HG02970 (cell line): Measurements from ENCODE around the gene ARGFX.
A peak's percentile ranks its signal among the peaks of the same experiment; 100 is the strongest.
"Not testable (repeated sequence)": the region's sequence is repeated elsewhere in the genome, so short reads cannot be mapped to it uniquely, and the experiment has no call there.

Experiments used
- ATAC-seq: cut with Tn5 transposase; IDR thresholded peaks from one replicate; pipeline ENCODE4 v1.9.1; 2021; ENCODE audit warnings: mild to moderate bottlenecking, moderate library complexity, moderate number of reproducible peaks; ENCODE audit not compliant: unreplicated experiment, low FRiP score

ARGFX gene

DNA sequence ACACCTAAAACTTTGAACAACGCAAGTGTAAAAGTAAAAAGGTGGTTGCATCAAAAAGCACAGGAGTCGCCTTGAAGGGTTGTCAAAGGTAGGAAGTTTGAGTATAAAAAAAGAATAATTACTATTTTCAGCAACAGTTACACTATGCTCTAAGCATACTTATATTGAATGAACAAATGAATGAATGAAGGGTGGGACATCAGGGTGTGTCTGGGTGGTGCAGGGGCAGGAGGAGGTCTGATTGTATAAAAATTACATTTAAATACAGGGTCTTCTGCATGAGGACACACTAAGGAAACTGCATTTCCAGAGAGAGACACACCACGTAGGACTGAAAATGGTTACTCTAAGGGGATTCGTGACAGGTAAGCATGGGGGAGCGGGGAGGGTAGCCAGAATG lies at the start of gene ARGFX:
TSS of gene ARGFX (plus strand) at position 301 of the 400 bp plus-strand sequence. CDS start 2,765 bp downstream, outside the sequence.
- ATAC-seq = no peak

DNA sequence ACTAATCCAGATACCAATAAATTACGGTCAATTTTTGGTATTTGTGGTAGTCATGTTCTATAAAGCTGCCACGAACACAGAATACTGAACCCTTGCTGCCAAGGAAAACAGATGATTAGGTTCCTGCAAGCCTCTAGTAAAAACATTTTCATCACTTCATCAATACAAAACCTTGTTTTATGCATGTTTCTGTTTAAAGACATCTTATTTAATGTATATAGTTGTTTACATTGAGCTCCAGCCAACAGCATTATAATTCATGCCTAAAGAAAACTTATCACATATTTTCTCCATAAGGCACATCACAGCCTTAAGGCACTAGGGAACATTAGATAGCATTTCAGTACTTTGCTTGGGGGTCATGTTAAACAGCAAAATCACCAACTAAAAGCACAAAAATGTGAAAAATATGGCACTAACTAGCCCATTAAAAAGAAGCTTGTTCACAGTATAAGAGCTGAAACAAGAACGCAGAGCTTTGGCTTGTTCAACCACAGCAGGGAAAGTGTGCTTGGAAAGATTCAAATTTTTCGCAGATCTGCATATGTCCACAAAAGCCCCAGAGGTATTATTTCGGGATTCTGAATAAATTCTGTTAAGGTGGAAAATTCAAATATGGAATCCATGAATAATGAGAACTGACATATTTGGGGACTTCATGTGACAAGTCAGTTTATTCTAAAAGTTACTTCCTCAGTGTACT lies 49.6 kb upstream of the ARGFX start:
- no peak for ATAC-seq

DNA sequence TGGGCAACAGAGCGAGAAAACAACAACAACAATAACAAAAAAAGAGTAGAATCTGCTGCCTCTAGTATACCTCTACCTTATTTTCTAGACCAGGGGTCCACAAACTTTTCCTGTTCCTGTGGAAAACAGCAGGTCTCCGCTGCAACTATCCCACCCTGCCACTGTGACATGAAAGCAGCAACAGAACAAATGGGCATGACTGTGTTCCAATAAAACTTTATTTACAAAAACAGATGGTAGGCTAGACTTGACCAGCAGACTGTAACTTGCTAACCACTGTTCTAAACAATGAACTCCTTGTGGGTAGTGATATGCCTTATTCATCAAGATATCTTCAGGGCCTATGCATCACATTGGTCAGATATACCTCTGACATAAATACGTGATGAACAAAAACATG lies 47.2 kb upstream of the ARGFX start:
- no peak for ATAC-seq

DNA sequence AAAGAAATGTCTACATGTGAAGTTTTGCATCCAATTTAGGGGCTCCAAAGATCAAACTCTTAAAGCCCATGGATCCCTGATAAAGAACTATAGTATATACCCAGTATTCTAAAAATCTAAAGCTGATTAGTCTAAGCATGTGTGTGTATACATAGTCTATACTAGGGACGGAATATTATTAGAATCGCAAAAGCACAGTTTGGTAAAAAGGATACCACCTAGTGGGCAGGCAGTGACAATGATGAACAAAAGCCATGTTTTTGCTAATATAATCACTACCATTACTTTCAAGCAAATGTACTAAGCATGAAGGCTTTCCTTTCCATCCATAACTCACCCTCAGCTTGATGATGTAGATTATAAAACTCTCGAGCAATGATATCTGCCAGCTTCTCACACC lies 38.4 kb upstream of the ARGFX start:
- no peak for ATAC-seq

DNA sequence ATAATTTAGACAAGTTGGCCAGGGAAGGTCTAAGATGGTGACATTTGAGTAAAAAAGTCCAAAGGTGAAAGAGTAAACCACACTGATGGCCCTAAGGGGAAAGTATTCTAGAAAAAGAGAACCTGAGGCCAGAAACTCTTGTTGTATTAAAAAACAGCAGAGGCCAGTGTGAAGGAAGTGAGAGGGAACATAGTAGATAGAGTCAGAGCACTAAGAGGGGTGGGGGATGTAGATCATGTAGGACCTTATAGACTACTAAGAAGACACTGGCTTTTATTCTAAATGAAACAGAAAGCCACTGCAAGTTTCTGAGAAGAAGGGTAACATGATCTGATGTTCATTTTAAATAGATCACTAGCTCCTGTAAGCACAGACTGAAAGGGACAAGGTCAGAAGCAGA lies 36.5 kb upstream of the ARGFX start:
- no peak for ATAC-seq

DNA sequence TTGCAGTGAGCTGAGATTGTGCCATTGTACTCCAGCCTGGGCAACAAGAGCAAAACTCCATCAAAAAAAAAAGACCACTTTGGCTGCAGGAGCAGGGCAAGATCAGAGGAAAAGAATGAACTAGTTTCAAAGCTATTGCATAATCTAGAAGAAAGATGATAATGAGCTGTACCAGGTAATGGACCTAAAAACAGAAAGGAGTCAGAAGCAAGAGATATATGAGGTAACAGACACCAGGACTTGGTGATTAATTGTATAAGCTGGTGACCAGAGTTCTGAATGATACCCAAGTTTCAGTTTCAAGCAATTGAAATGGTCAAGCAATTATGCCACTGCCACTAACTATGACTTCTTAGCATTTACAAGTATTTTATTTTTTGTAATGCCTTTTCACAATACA lies 24.8 kb upstream of the ARGFX start:
- no peak for ATAC-seq

DNA sequence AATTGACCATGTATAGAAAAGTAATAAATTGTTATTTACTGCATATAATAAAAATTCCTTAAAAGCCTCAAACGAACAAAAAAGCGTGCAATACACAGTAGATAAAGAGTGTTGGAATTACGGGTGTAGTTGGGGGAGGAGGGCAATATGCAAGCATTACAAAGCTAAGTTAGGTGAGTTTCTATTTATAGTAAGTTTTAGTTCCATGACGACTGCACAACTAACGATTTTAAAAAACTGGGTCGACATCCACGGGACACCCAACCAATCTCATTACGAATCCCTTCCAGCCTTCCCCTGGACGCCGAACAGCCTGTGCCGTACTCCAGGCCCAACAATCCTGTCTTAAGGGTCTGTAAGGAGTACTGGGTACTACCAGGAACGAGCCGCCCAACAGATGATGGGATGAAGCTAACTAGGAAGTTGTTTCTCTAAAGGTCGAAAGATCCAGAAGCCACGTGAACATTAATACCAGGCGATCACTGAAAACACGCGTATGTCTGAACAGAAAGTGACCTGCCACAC lies 22.6 kb upstream of the ARGFX start:
- ATAC-seq = no peak

DNA sequence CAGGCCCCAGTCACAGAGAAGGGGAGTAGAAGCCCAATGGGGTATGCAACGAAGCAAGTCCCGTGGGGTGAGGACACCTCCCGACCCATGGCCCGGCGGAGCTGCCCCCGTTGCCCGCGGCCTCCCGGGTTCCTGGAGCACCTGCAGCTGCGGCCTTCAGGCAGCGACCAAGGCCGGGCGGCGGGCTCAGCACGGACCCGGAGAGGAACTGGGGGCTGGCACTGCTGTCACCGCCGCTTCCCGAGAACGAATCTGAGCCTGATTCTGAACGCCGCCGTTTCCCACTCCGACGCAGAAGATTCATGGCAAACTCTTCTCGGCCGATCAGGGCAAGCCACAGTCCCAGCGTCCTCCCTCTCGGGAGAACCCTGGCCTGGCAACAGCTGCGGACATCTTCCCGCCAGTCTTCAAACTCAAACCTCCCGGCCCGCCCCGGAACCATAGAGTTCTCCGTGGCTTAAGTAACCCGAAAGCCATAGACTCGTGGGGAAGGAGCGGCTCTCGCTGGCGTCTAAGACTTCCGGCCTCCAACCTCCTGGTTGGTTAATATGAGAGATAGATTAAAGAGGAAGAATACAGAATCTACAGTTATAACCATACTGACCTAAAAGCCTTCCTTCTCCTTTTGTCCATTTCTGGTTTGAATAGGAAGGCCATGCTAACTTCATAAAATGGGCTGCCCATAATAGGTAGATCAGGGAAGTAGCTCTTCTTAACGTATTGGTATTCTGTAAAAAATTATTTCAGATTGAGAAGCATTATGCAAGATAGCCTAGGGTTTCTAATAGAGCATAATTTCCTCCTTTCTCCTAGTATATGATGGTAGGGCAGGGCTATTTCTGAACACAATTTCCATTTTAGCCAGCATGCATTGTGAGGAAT lies 21.9 kb upstream of the ARGFX start, which contains the start of gene POLQ:
TSS of gene POLQ (minus strand) at position 415 of the 882 bp plus-strand sequence. CDS start at position 304, 111 bp downstream.
- ATAC-seq = peak; percentile 55

DNA sequence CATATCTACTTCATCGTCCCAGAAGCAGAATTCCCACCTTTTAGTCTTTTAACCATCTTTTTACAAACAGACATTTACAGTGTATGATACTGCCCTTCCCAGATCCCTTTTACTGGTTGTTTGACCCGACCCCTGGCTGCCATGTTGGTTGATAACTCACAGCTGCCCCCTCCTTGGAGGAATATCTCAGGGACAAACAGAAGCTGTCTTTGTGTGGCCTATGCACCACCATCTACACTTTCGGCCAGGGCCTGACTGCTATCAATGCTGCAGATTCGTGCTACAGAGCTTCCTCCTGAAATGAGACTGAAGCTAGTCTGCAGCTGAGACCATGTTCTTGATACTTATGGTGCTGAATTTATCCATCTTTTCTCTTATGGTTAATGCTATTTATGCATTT lies 15.4 kb upstream of the ARGFX start:
- ATAC-seq = no peak

DNA sequence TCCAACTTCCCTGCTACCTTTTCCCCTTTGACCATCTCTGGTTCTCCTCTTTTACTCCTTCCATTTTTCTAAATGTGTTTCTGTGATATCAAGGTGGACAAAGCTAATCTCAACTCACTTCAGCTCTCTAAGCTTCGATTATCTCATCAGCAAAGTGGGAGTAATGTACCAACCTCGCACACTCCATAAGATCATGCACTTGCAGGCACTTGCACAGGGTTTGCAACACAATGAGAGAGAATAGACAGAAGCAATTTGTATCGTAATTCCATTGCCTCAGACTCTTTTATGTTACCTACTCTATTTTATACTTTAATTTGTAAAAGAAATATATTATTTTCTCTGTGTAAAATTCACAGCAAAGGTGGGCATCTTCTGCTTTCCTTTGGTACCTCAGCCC lies 15.0 kb upstream of the ARGFX start:
- no peak for ATAC-seq

DNA sequence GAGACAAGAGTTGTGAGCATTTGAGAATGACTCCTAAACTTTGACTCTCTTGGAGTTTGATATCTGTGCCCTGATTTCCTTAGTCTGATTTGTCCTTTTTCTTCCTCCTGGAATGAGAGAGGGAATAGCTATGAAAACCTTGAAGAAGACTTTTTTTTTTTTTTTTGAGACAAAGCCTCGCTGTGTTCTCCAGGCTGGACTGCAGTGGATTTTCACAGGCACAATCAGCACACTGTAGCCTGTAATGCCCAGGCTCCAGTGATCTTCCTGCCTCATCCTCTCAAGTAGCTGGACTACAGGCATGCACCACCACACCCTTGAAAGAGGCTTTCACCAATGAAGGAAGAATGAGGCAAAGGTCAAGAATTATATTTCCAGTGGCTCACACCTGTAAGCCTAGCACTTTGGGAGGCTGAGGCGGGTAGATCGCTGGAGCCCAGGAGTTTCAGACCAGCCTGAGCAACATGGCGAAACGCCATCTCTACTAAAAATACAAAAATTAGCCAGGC lies 10.3 kb upstream of the ARGFX start:
- ATAC-seq = no peak

DNA sequence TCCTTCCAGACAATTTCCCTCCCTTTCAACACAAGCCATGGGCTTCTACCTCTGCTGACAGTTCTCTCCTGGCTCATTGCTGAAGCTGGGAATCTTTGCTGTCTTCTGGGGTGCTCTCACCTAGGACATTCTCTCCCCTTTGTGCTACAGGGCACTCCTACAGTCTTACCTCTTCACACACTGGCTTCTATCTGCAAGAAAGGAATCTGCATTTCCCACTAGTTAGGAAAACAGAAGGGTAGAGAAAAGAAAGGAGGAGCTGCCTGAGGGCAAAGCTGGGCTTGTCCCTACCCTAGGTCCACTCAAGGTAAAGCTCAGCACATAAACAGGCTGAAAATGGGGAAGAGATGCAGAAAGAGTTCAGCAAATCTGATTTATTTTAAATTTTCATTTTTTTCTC lies 5.6 kb upstream of the ARGFX start:
- no peak for ATAC-seq

DNA sequence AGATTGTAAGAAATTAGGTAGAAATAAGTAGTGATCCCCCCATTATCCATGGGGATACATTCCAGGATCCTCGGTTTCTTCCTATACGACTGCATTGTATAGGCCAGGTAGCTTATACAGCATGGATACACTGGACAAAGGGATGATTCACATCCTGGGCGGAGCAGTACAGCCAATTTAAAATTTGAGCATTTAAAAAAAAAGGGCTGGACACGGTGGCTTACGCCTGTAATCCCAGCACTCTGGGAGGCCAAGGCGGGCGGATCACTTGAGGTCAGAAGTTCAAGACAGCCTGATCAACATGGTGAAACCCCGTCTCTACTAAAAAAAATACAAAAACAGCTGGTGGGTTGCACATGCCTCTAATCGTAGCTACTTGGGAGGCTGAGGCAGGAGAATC lies 976 bp upstream of the ARGFX start:
- no peak for ATAC-seq

DNA sequence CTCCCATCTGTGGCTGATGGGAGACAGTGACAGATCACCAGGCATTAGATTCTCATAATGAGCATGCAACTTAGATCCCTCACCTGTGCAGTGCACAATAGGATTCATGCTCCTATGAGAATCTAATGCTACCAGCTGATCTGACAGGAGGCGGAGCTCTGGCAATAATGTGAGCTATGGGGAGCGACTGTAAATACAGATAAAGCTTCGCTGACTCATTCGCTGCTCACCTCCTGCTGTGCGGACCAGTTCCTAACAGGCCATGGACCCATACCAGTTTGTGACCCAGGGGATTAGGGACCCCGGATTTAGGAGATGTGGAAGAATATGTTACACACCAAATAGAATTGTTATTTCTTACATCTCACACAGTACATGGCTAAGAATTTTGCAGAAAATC lies 6.7 kb downstream of the ARGFX start:
- ATAC-seq = no peak

DNA sequence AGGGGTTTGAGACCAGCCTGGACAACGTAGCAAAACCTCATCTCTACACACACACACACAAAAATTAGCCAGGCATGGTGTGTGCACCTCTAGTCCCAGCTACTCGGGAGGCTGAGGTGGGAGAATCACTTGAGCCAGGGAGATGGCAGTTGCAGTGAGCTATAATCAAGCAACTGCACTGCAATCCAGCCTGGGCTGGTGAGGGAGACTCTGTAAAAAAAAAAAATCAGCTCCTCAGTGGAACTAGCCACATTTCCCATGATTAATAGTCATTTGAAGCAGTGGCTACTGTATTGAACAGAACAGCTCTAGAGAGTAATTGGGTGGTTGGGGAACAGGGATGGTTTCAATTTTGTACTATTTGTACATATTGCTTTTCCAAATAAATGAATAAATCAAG lies 13.9 kb downstream of the ARGFX start:
- ATAC-seq = no peak

DNA sequence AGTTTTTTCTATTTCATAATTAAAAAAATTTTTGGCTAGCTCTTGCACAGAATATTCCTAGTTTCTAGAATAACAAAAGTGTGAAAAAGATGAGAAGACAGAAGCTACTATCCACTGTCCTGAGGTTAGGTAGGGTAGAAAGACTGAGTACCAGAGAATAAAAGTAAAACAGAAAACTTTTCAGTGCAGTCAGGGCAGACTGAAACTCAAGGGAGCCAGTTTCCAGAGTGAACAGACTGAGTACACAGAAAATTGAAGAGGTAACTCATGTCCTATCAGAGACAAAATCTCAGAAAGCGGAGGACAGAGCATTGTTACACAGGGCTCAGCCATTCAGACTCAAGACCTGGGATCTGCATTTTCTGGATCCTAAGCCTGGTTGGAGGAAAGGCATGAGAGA lies 16.7 kb downstream of the ARGFX start:
- no peak for ATAC-seq

DNA sequence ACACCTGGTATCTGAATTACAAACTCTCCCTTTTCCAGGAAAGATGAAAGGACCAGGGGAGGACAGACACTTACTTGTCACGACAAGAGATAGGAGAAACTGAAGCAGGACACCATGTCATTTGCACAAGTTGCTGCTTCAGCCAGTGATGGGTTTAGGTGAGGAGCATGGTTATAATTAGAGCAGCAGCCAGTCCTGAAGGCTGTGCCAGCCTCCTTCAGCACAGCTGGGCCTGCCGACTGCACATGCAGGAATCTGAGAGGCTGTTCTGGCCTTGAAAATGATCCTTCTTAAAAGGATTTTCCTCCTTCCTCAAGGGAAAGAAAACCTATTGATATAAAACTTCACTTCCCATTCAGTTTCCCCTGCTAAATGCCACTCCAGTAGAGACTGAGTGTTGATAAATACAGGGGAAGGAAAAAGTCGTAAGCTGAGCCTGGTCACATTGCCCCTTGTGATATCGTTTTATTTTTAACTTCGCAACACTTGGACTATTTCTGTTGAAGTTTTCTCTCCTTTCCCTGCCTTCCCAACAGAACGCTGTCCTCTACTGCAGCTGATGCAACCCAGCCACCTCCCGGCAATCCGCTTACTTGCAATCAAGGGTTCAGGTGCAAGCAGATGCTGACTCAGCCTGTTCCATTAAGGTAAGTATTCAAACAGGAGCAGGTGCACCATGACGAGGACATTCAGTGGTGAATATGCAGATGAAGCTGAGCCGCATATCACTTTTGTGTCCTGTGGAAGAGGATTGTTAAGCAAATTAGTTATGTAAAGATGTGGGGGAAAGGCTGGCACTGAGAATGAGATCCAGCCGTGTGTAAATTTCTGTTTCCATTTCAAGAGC lies 25.3 kb downstream of the ARGFX start, which contains the start of gene FBXO40:
TSS of gene FBXO40 (plus strand) at position 524 of the 847 bp plus-strand sequence. CDS start 27,197 bp downstream, outside the sequence.
- no peak for ATAC-seq

DNA sequence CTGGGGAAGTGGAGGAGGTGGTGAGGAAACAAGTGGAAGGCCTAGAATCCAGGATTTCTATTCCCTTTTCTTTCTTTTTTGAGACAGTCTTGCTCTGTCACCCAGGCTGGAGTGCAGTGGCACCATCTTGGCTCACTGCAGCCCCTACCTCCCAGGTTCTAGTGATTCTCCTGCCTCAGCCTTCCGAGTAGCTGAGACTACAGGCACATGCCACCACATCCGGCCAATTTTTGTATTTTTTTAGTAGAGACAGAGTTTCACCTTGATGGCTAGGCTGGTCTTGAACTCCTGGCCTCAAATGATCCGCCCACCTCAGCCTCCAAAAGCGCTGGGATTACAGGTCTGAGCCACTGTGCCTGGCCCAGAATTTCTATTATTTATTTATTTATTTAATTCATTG lies 26.1 kb downstream of the ARGFX start:
- not testable (repeated sequence) for ATAC-seq

DNA sequence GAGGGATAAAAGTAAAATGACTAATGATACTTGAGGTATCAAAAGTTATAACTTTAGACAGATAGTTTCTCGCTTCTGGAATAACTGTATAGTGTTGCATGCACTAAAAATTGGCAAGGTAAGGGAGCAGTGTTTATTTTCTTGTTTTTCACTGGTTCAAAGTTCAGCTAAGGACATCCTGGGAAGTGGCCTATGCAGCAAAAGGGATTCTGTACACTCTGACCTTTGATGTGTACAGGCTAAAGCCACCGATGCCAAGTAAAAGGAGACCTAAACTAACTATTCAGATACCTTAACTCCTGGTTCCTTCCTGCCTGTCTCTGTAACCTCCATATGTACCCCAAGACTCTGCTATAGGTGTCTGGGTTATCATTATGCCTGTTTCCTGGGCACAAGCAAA lies 27.1 kb downstream of the ARGFX start:
- ATAC-seq = no peak

DNA sequence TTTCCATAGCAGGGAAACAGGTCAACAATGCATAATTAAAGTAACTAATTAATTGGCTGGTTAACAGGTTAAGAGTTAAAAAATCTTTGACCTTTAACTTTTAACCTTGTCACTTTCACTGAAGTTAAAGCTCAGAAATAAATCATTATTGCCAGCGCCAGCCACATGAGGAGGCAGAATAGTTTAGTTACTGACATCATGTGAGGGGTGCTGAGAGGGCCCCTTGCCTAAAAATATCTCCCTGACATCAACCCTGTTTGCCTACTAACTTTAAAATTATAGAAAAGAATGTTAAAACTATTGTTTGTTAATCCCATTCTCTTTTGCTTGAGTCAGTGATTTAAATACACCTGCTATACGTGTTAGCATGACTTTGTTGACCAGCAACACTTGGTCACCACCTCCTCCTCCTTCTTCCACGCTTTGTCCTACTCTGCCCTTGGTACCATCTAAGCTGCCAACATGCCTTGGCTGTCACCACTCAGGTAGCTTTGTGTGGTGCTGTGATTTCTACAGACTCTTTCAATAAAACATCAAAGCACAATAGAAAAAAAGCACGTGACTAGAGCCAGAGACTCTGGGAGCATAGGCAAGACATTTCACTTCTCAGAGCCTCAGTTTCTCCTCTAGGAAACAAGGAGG lies 28.1 kb downstream of the ARGFX start:
- no peak for ATAC-seq
